ENCODE data around the gene DR1. TPM values are rescaled to one million over a fixed set of nuclear protein-coding genes. Genes with fewer than 3 reads are reported as not detected.

The DR1 gene
- 10 to 100 TPM; 15.7 to 26.7 (median 17.7) TPM for total RNA-seq
- long read RNA-seq, full-length matches to known transcripts, result 4 of 4 reads
- long read RNA-seq, partial matches to known transcripts, result 0 of 4 reads
- long read RNA-seq, other reads (novel, unspliced or antisense), result 0 of 4 reads

GRCh38 chr1:93345633-93346420, at the start of gene DR1:
DR1 (plus strand) TSS chr1:93345907; CDS start chr1:93346646, 739 bp downstream.
- intact Hi-C loops (cut with DNase I), result no loop called here
- Histone ChIP-seq H3K4me1 (peaks cover 0 to 26% (median 0%) of the 10 kb centered on the region in 4 donors), H3K9me3 (no peaks in the 10 kb centered on the region), H3K27me3 (no peaks in the 10 kb centered on the region), H3K27ac (peak within 1 kb of the TSS; percentile 86 to 91 (median 86)), H3K36me3 (no peaks in the 10 kb centered on the region), H3K4me3 (peak within 1 kb of the TSS; percentile 91 to 96 (median 92))
- DNase-seq (peak; percentile 95 to 97 (median 96)), ATAC-seq (peak; percentile 94 to 97 (median 96))
- peak; percentile 93 for TF ChIP-seq POLR2A (IDR thresholded peaks at IDR 0.05)
- TF ChIP-seq CTCF (IDR thresholded peaks at IDR 0.05), result no peak
- 0% methylated on average over 6 of the region's 80 CpGs for WGBS (ENCODE audit: insufficient coverage, low coverage, low lambda C conversion rate, missing lambda C conversion rate)

GRCh38 chr1:93296555-93297154, 49.1 kb upstream of the DR1 start:
- intact Hi-C loops (cut with DNase I), result no loop called here
- no peaks in the 10 kb centered on the region for H3K4me1 ChIP-seq
- TF ChIP-seq CTCF (IDR thresholded peaks at IDR 0.05) (no peak), POLR2A (IDR thresholded peaks at IDR 0.05) (no peak)
- no peaks in the 10 kb centered on the region for H3K9me3 ChIP-seq
- no peak for ATAC-seq
- no peak overlapping the region for H3K27ac ChIP-seq
- H3K4me3 ChIP-seq, result no peak overlapping the region
- H3K27me3 ChIP-seq, result no peaks in the 10 kb centered on the region
- no peak for DNase-seq
- WGBS (ENCODE audit: insufficient coverage, low coverage, low lambda C conversion rate, missing lambda C conversion rate), result 83% methylated on average over 3 of the region's 3 CpGs
- H3K36me3 ChIP-seq, result no peaks in the 10 kb centered on the region

- TF ChIP-seq POLR2A (IDR thresholded peaks at IDR 0.05) (no peak), CTCF (IDR thresholded peaks at IDR 0.05) (no peak)
- 63% methylated on average over 1 of the region's 1 CpG for WGBS (ENCODE audit: insufficient coverage, low coverage, low lambda C conversion rate, missing lambda C conversion rate)
- Histone ChIP-seq H3K36me3 (no peaks in the 10 kb centered on the region), H3K27ac (no peak overlapping the region), H3K27me3 (no peaks in the 10 kb centered on the region), H3K9me3 (no peaks in the 10 kb centered on the region), H3K4me3 (no peak overlapping the region), H3K4me1 (no peaks in the 10 kb centered on the region)
- ATAC-seq (no peak), DNase-seq (no peak)
- intact Hi-C loops (cut with DNase I), result no loop called here
Measured at GRCh38 chr1:93301131-93301530, 44.6 kb upstream of the DR1 start.

GRCh38 chr1:93302078-93302477, 43.6 kb upstream of the DR1 start:
- TF ChIP-seq POLR2A (IDR thresholded peaks at IDR 0.05), result no peak
- no peak for TF ChIP-seq CTCF (IDR thresholded peaks at IDR 0.05)
- DNase-seq, result no peak
- Histone ChIP-seq H3K4me3 (no peak overlapping the region), H3K27me3 (no peaks in the 10 kb centered on the region), H3K36me3 (no peaks in the 10 kb centered on the region), H3K27ac (no peak overlapping the region), H3K4me1 (no peaks in the 10 kb centered on the region), H3K9me3 (no peaks in the 10 kb centered on the region)
- ATAC-seq, result no peak
- WGBS (ENCODE audit: insufficient coverage, low coverage, low lambda C conversion rate, missing lambda C conversion rate), result 75% methylated on average over 5 of the region's 5 CpGs
- intact Hi-C loops (cut with DNase I), result no loop called here

All from right lobe of liver (tissue), 6 donors.